Thyroid gland (tissue), 4 donors: Measurements from ENCODE around the gene DLGAP1.

Experiments
- CTCF ChIP-seq, 6 experiments: fragments of 200-600 bp in 3 of 6; fragments of 450-650 bp in 3 of 6; sonication (generic) in 3 of 6; IDR thresholded peaks; one replicate each; pipeline ENCODE4 v1.5.1; 2016 to 2019; ENCODE audit warnings: antibody characterized with exemption in 6 of 6, mild to moderate bottlenecking in 2 of 6, inconsistent platforms in 1 of 6, moderate library complexity in 1 of 6
- POLR2A ChIP-seq, 2 donors: fragments of 450-650 bp; IDR thresholded peaks; one replicate each; pipeline ENCODE4 v1.6.1; 2017; ENCODE audit warnings: antibody characterized with exemption in 2 of 2, mild to moderate bottlenecking in 2 of 2, moderate library complexity in 1 of 2

GRCh38 chr18:4270016-4270415 lies 185.1 kb downstream of the DLGAP1 start:
- TF ChIP-seq POLR2A (IDR thresholded peaks at IDR 0.05) (no peak), CTCF (IDR thresholded peaks at IDR 0.05) (no peak)
